HTR-8/SVneo (cell line): ENCODE data around the gene CHGA.

Source experiments
- DNase-seq: peaks from one replicate; pipeline ENCODE4 v3.0.0; 2011; ENCODE audit warnings: low spot score, mixed read lengths; ENCODE audit not compliant: insufficient read length
- FAIRE-seq: peaks from 2 replicates; lab custom pipeline; 2011; peaks lifted over from hg19 to GRCh38; lab: Jason Lieb, UNC

Gene CHGA

DNA sequence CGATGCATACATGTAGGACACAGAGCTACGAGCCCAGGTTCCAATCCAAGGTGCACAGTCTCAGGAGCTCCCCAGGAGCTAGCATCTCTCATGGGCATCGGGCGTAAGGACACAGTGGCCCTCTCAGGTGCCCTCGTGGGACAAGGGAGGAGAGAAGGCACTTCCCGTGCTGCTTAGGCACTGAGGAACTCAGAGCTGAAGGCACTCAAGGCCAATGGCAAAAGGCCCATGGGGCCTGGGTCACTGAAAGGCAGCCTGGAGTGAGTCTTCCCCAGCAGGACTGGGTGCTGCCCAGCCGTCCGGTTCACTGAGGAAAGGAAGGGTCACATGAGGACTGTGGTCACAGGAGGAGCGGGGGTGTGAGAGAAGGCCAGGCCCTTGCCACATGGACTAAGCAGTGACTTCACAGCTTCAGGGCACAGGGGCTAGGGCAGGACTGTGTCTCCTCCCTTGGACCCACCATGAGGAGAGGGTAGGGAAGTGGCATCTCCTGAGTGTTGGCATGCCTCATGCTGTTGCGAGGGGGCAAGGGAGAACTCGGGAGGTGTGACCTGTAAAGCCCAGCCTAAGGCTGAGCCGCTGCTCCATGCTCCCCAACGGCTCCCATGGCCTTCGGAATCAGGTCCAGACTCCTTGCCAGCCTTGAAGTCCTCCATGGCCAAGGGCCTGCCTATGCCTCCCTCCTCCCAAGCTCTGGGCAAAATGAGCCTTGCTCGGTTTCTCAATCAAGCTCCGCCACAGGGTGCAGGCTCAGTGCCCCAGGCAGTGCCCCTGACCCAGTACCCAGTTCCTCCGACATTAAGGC, 51.8 kb downstream of the CHGA start:
- DNase-seq (no peak), FAIRE-seq (no peak)

DNA sequence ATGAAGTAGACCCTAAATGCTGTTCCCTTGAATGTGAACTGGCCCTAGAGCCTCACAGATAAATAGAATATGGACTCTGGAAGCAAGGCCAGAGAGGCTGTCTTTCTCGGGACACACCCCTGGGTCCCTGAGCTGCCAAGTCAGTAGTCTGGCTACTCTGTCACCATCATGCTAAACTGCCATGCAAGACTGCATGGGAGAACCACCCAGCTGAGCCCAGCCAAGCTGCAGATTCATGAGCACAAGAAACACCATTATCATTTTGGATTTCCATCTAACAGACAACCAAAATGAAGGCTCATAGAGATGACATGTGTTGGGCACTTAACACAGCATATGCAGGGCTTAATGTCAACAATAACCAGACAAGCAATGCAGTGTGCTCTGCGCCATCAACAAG, 53.3 kb downstream of the CHGA start:
- no peak for FAIRE-seq
- DNase-seq = no peak

DNA sequence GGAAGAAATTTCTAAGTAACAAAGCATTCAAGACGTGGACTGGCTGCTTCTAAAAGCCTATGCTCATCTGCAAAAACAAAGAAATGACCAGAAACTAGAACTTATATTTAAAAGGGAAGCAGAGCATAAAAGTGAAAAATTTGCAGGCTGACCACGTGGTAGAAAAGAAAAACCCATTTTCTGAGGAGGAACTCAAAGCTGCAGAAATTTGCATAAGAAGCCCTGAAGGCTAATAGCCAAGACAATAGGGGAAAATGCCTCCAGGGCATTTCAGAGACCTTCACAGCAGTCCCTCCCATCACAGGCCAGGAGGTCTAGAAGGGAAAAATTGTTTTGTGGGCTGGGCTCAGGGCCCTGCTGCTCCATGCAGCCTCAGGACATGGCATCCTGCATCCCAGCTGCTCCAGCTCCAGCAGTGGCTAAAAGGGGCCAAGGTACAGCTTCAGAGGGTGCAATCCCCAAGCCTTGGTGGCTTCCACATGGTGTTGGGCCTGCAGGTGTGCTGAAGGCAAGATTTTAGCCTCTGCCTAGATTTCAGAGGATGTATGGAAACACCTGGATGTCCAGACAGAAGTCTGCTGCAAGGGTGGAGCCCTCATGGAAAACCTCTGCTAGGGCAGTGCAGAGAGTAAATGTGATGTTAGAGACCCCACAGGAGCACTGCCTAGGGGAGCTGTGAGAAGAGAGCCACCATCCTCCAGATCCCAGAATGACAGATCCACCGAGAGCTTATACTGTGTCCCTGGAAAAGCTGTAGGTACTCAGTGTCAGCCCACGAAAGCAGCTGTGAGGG, 55.5 kb downstream of the CHGA start:
- no peak for DNase-seq
- FAIRE-seq = no peak

DNA sequence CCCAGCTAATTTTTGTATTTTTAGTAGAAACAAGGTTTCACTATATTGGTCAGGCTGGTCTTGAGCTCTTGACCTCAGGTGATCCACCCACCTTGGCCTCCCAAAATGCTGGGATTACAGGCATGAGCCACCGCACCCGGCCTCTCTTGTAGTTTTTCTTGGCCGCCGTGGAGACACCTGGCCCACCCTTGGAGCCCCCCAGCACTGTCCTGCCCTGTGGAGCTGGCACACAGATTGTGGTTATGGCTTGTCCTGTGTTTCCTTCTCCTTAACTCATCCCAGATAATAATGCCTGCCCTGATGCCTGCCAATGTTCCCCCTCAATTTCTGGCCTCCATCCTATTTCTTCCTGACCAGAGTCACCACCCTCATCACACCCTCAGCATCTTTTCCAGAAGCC, 57.9 kb downstream of the CHGA start:
- no peak for FAIRE-seq
- no peak for DNase-seq

DNA sequence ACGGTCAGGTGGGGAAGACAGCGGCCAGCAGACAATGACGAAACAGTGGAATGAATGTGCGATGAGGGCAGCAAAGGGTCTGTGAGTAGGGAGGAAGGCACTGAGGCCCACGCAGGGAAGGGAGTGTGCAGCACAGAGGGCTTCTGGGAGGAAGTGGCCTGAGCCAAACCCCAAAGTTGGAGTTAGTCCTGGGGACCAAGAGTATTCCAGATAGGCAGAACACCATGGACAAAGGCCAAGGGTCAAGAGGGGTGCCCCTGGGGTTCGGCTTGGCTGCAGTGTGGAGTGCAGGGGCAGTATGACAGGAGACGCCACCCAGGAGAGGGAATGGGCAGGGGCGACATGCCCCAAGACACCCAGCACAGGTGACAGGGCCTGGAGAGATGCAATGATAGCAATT, 58.8 kb downstream of the CHGA start:
- no peak for FAIRE-seq
- no peak for DNase-seq

DNA sequence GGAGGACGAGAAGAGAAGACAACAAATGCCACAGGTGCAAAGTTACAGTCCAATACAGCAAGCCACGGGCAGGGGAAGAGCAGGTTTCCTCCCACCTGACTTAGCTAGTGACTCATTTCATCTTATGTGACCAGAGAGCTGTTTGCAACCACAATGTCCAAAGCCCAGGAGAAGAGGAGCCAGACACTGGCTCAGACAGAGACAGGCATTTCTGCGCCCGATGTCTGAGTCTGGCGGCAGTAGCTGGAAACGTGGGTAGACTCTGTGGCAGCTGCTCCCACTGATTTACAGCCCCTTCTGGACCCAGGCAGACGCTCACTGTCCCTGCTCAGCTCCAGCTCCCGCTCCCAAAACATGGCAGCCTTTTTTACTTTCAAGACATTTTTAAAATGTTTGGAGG, 60.0 kb downstream of the CHGA start:
- FAIRE-seq = no peak
- DNase-seq = no peak

DNA sequence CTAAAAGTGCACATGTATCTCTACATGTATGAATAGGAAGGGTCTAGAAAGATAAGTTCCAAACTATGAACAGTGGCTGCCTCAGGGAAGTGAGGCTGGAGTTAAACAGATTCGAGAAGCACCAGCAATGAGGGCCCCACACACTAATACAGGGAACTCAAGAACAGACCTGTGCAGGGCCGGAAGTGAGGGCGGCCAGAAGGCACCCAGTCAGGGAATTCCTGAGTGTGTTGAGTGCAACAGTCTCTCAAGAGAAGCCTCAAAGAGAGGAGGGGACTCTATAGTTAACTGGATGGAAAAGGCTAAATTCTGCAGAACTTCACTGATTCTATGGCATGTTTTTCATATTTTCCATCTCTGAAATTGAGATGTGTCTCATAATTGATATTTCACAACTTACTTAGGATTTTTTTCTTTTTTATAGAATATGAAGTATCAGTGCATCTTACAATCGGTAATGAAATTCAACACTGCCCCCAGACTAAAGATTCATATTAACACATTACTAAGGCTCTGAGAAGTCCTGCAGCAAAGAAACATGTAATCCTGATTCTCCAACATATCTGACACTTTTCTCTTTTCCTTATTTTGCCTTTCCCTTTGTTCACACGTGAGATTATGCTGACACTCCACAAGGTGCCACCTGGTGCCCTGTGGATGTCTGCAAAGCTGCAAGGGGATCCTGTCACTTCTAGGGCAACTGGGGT, 61.3 kb downstream of the CHGA start:
- FAIRE-seq = no peak
- no peak for DNase-seq
